Activated T-cell treated with anti-CD3 and anti-CD28 coated beads, Interleukin-2, amount 50 U/mL, for 72 hours (primary cell): ENCODE measurements around the gene MTA1. TPM values are rescaled to one million over a fixed set of nuclear protein-coding genes. Genes with fewer than 3 reads are reported as not detected.

Experiments
- ATAC-seq, 2 donors: fragments of 150-1000 bp; cut with Tn5 transposase; replicated peaks in 1 of 2; 2 replicates each; pipeline ENCODE4 v1.10.0; 2021; ENCODE audit warnings: moderate library complexity in 2 of 2, mild to moderate bottlenecking in 1 of 2
- DNase-seq, 2 donors: peaks; one replicate each; pipeline ENCODE4 v3.0.0; 2021 to 2022; ENCODE audit warnings: mixed read lengths in 1 of 2
- H3K27ac Mint-ChIP-seq: one replicate; pipeline ENCODE4 v1.8.0; 2022; ENCODE audit warnings: mild to moderate bottlenecking, moderate library complexity, mixed read lengths
- H3K27me3 Mint-ChIP-seq: one replicate; pipeline ENCODE4 v1.8.0; 2022; ENCODE audit warnings: low read depth, mixed read lengths
- H3K36me3 Mint-ChIP-seq, 2 donors: one replicate each; pipeline ENCODE4 v1.8.0; 2022; ENCODE audit warnings: mixed read lengths in 2 of 2, mild to moderate bottlenecking in 1 of 2; ENCODE audit not compliant: insufficient read depth in 2 of 2
- H3K4me1 Mint-ChIP-seq: one replicate; pipeline ENCODE4 v1.8.0; 2022; ENCODE audit warnings: low read depth, mixed read lengths
- H3K4me3 Mint-ChIP-seq, 2 donors: one replicate each; pipeline ENCODE4 v1.8.0; 2022; ENCODE audit warnings: mild to moderate bottlenecking in 2 of 2, mixed read lengths in 2 of 2, moderate library complexity in 2 of 2
- H3K9me3 Mint-ChIP-seq, 2 donors: one replicate each; pipeline ENCODE4 v1.8.0; 2022; ENCODE audit warnings: mixed read lengths in 2 of 2
- total RNA-seq, 2 donors: library from RNA; stranded (reverse); gene quantifications; one replicate each; pipeline ENCODE4 v1.2.3, GENCODE V29; 2022

The MTA1 gene
- total RNA-seq, 2 donors from 2014 or later: 125 to 140 TPM

DNA sequence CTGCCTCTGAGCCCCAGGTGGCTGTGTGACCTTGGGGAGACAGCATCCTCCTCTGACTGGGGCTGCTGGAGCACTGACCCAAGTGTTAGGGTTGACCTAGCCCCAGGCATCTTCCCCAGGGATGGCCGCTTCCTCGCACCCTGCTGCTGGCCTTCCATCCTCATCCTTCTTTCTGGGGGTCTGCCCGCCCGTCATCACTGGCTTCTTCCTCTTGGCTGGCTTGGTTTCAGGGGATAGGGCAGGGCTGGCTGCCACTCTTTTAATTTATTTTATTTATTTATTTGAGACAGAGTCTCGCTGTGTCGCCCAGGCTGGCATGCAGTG, 74.9 kb downstream of the MTA1 start:
- H3K4me1 Mint-ChIP-seq: peaks cover 9% of the 10 kb centered on the region
- H3K27ac Mint-ChIP-seq: no peak overlapping the region
- no peak overlapping the region for H3K4me3 Mint-ChIP-seq
- H3K36me3 Mint-ChIP-seq: peaks cover 0 to 5% of the 10 kb centered on the region in 2 donors
- DNase-seq (no peak), ATAC-seq (no peak)
- no peaks in the 10 kb centered on the region for H3K9me3 Mint-ChIP-seq
- H3K27me3 Mint-ChIP-seq: no peaks in the 10 kb centered on the region

DNA sequence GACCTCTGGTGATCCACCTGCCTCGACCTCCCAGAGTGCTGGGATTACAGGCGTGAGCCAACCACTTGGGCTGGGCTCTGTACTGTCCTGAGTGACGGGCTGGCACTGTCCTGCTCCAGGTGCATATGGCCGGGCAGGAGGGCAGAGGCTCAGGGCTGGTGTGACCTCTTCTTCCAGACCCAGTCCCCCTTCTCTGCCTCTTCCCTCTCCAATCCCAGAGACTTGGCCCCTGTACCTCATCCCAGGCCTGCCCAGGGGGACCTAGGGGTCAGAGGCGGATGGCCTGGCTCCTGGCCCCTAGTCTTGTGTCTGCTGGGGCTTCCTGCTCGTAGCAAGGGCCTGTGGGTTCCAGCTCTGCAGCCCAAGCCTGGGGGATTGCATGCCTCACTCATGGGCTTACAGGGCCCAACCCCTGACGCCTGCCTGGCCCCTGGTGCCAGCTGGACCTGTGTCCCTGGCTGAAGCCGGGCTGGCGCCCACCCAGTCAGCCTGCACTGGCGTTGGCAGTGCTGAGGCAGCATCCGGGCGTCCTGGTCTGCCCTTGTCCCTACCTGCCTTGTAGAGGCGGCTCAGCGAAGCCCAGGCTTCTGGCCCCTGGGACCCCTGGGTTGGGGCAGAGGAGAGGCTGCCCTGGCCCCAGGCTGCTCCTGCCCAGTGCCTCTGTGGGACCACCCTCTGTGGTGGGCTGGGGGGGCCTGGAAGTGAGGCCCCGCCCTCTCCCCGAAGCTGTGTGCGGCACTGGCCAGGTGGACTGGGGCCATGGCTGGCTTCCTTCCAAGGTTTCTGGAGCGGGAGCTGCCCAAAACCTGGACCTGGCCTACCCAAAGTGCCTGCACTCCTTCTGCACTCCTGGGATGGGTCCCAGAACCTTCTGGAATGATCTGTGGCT, 75.7 kb downstream of the MTA1 start:
- H3K4me3 Mint-ChIP-seq: no peak overlapping the region
- no peaks in the 10 kb centered on the region for H3K9me3 Mint-ChIP-seq
- peaks cover 7% of the 10 kb centered on the region for H3K4me1 Mint-ChIP-seq
- H3K36me3 Mint-ChIP-seq: peaks cover 0 to 5% of the 10 kb centered on the region in 2 donors
- H3K27ac Mint-ChIP-seq: no peak overlapping the region
- peak in 1 of 2 donors; percentile 4 for DNase-seq
- no peak for ATAC-seq
- H3K27me3 Mint-ChIP-seq: no peaks in the 10 kb centered on the region

DNA sequence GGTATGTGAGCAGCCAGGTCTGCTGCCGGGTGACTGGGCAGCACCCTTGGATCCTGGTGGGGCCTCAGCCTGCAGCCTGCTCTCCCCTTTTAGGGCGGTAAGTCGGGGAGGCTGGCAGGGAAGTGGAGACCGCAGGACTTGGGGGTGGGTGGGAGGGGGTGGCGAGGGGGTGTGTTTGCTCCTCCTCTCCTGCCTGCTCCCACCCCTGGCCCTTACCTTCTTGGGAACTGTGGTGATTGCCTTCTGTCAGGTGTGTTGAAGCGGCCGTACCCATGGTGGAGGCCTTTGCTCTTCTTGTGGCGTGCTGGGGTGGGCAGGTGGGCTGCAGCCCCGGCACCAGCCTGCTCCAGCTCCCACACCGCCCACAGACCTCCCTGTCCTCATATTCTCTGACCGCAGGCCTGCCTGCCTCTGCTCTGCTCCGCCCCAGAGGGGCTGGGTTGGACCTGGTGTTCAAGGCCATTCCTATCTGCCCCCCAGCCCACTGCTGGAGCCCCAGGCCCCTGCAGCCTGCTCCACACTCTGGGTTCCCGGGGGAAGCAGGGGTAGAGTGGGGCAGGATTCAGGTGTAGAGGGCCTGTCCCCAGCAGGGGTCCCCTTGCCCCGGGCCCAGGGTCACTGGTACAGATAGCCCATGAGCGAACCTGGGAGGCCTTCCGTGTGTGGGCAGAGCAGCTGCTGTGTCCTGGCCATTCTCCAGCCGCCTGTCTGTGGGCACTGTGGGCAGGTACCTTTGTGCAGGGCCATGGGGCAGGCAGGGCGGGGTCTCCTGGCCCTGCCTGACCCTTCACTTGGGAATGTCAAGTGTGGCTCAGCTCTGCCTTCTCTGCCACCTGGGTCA, 76.6 kb downstream of the MTA1 start:
- peaks cover 0 to 5% of the 10 kb centered on the region in 2 donors for H3K36me3 Mint-ChIP-seq
- H3K27ac Mint-ChIP-seq: no peak overlapping the region
- H3K4me1 Mint-ChIP-seq: peaks cover 7% of the 10 kb centered on the region
- H3K27me3 Mint-ChIP-seq: no peaks in the 10 kb centered on the region
- no peaks in the 10 kb centered on the region for H3K9me3 Mint-ChIP-seq
- H3K4me3 Mint-ChIP-seq: no peak overlapping the region
- DNase-seq: no peak
- no peak for ATAC-seq

DNA sequence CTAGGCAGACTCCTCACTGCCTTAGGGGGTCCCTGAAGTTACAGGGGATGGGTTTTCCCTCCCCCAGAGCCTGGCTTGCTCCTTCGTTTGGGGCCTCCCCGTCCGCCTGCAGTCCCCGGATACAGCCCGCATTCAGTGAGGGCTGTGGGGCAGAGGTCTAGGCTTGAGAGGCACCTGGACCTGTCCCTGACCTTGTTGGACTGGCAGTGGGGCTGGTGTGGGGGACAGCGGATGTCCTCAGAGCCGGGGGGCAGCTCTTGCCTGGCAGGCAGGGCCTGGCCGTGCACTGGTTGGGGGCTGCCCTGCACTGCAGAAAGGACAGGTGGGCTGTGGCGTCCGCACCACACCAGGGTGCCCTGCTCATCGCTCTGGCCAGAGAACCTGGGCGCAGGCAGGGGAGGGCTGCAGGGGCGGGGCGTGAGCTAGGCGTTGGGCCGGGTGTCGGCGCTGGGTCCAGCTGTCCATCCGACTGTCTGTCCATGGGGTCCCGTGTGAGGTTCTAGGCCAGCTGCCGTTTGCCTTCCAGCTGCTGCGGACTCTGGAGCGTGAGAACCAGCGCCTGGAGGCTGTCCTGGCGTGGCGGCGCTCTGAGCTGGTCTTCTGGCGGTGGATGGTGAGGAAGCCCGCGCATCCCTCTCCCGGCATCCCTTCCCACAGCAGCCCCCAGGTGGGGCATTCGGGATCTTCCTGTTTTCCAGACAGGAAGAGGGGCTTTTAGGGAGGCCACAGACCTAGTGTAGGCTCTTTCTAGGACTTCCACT, 77.4 kb downstream of the MTA1 start:
- ATAC-seq (no peak), DNase-seq (no peak)
- Mint-ChIP-seq H3K9me3 (no peaks in the 10 kb centered on the region), H3K4me3 (no peak overlapping the region), H3K36me3 (peaks cover 0 to 4% of the 10 kb centered on the region in 2 donors), H3K27ac (no peak overlapping the region), H3K4me1 (peaks cover 2% of the 10 kb centered on the region), H3K27me3 (no peaks in the 10 kb centered on the region)

DNA sequence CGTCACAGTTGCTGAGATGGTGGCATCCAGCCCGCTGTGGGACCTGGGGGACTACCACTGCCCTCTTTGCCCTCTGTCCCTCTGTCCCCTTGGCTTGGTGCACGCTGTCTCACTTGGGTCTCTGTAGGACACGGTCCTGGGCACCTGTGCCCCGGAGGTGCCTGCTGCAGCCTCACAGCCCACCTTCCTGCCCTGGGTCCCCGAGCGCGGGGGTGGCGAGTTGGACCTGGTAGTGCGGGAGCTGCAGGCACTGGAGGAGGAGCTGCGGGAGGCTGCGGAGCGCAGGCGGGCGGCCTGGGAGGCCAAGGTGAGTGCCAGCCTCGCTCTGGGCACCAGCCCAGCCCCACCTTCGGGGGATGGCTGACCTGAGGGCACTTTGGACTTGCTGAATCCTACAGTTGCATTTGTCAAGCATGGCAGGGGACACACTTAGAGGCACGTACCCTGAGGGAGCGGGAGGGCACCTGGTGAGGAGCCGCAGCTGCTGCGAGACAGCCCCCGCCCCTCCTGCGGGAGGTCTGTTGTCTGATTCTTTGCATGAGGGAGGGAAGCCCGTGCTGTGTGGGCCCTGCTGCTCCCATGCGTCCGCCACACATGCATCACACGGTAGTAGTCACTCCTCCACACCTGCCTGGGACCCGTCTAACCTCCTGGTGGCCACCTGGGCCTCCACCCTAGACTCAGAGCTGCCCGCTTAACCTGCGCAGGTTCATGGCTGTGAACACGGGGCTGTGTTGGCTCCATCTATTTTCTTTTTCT, 78.2 kb downstream of the MTA1 start:
- Mint-ChIP-seq H3K36me3 (peaks cover 0 to 4% of the 10 kb centered on the region in 2 donors), H3K4me3 (no peak overlapping the region), H3K27ac (no peak overlapping the region), H3K9me3 (no peaks in the 10 kb centered on the region), H3K27me3 (no peaks in the 10 kb centered on the region), H3K4me1 (no peaks in the 10 kb centered on the region)
- ATAC-seq: no peak
- no peak for DNase-seq

DNA sequence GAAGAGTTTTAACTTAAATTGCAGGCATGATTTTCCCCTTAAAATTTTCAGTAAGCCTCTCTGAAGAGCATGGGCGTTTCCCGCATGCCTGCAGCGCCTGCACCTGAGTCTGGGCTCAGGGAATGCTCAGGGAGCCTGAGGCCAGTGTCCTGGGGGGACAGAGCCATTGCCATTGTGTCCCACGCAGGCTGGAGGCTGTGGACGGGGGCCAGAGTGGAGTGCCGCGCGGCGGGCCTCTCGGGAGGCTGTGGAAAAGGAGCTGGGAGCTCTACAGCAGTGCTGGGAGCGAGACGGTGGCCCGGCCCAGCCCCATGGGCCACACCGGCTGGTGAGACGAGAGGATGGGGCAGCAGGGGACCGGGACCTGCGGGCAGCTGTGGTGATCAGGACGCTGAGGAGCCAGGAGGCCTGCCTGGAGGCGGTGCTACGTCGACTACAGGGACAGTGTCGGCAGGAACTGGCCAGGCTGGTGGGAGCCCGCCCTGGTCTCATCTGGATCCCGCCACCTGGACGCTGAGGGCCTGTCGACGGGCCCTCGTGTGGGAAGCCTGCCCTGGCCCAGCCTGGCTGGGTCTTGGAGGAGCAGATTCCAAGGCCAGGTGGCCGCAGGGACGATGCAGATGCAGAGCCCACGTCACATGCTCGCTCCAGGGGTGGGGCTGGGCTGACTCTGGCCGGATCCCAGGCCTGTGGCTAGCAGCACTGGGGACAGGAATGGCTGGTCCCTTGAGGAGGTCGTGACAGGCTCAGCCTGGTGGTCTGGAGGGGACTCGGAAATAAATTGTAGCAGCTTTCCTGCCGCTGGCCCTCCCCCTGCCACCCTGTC, 79.0 kb downstream of the MTA1 start:
- H3K4me3 Mint-ChIP-seq: no peak overlapping the region
- H3K27ac Mint-ChIP-seq: no peak overlapping the region
- H3K4me1 Mint-ChIP-seq: no peaks in the 10 kb centered on the region
- no peaks in the 10 kb centered on the region for H3K27me3 Mint-ChIP-seq
- H3K9me3 Mint-ChIP-seq: no peaks in the 10 kb centered on the region
- DNase-seq (no peak), ATAC-seq (no peak)
- H3K36me3 Mint-ChIP-seq: peaks cover 0 to 4% of the 10 kb centered on the region in 2 donors

DNA sequence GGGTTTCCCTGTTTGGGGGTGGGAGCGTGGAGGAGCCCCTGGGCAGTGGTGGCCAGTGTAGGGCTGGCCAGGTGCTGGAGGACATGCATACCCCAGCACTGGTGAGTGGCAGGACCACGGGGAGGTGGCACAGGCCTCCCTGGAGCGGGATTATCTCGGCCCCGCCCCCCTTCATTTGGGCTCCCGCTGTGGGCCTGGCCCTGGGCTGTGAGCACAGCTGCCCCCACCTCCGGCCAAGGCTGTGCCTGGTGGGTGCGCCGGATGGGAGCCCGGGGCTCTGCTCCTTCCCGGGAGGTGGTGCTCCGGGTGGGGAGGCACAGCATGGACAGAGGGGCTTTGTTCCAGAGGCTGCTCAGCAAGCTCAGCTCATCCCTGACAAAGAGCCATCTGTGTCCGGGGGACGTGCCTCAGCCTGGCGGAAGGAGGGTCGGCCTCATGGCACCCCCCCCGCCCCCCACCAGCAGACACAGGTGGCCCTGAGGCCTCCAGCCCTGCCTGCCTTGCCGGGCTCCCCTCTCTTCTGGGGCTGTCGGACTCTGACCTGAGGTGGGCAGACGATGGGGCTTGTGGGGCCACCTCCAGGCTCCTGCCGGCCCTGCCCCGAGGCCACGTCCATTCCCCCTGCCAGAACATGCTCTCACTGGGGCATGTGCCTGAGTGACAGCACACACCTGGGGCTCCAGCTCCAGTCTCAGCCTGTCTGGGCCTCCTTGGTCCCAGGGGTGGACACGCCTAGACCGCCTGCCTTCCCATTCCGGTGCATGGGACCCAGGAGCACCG, 79.8 kb downstream of the MTA1 start:
- peaks cover 0 to 4% of the 10 kb centered on the region in 2 donors for H3K36me3 Mint-ChIP-seq
- DNase-seq: no peak
- no peaks in the 10 kb centered on the region for H3K9me3 Mint-ChIP-seq
- no peak overlapping the region for H3K27ac Mint-ChIP-seq
- H3K4me1 Mint-ChIP-seq: no peaks in the 10 kb centered on the region
- no peak overlapping the region for H3K4me3 Mint-ChIP-seq
- H3K27me3 Mint-ChIP-seq: no peaks in the 10 kb centered on the region
- no peak for ATAC-seq

DNA sequence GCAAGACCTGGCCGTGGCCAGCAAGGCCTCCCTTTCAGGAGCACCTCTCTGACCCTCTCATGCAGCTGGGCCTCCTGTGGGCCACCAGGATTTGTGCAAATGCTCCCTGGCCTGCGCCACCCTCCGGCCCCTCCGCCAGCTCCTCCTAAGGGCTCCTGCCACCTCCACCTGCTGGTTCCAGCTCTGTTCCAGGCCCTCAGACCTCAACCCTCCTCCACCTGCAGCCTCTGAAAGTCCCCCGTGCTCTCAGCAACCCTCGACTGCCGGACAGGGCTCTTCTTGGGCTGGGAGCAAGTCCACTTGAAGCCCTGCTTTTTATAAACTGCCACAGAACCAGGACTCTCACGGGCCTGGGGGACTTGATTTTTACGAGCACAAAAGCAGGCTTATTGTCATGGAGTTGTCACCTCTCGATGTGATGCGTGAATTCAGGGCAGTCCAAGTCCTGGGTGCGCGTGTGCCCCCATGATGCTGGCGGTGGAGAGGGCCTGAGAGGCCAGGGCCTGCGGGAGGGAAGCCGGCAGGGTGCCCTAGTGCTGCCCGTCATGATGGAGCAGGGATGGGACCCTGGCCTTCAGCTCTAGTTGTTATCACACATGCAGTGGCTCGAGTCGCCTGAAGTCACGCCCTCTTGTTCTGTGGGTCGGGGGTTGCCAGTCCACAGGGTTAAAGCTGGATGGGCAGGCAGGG, 80.6 kb downstream of the MTA1 start:
- Mint-ChIP-seq H3K9me3 (no peaks in the 10 kb centered on the region), H3K4me1 (no peaks in the 10 kb centered on the region), H3K27me3 (no peaks in the 10 kb centered on the region), H3K4me3 (no peak overlapping the region), H3K27ac (no peak overlapping the region), H3K36me3 (peaks cover 0 to 4% of the 10 kb centered on the region in 2 donors)
- DNase-seq (no peak), ATAC-seq (no peak)

DNA sequence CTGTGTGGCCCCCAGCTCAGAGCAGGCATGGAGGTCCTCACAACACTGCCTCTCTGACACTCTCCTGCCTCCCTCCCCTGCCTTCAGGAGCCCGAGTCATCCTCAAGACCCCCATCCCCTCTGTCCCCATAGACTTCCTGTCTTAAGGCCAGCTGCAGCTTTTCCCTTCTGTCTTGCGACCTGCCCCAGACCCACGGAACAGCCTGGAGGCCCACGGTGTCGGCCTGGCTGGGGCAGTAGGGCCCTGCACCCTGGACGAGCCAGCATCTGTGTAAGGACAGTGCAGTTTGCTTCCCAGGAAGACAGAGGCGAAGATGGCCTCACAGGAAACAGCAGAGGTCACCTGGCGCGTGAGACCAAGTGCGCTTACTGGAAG, 81.1 kb downstream of the MTA1 start:
- H3K4me1 Mint-ChIP-seq: no peaks in the 10 kb centered on the region
- no peak overlapping the region for H3K27ac Mint-ChIP-seq
- H3K27me3 Mint-ChIP-seq: no peaks in the 10 kb centered on the region
- peaks cover 0 to 4% of the 10 kb centered on the region in 2 donors for H3K36me3 Mint-ChIP-seq
- no peaks in the 10 kb centered on the region for H3K9me3 Mint-ChIP-seq
- no peak for ATAC-seq
- no peak for DNase-seq
- H3K4me3 Mint-ChIP-seq: no peak overlapping the region

DNA sequence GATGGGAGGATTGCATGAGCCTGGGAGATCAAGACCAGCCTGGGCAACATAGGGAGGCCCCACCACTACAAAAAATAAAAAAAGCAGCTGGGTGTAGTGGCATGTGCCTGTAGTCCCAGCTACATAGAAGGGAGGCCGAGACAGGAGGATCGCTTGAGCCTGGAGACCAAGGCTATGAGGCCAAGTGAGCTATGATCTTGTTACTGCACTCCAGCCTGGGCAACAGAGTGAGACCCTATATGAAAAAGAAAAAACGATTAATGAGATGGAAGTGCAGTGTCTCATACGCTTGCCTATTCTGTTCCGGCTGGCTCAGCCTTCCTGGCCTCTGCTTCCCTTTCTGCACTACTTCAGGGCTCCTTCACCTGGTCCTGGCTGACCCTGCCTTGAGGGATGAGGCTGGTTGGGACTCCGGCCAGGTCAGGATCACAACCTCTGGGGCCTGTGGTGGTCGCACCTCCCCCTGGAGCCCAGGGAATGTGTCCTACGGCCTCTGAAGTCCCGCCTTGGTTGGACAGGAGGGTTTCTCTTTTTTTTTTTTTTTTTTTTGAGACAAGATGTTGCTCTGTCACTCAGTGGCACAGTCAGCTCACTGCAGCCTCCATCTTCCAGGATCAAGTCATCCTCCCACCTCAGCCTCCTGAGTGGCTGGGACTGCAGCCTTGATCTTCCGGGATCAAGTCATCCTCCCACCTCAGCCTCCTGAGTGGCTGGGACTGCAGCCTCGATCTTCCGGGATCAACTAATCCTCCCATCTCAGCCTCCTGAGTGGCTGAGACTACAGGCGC, 82.1 kb downstream of the MTA1 start:
- H3K4me1 Mint-ChIP-seq: no peaks in the 10 kb centered on the region
- H3K4me3 Mint-ChIP-seq: no peak overlapping the region
- H3K36me3 Mint-ChIP-seq: peaks cover 0 to 4% of the 10 kb centered on the region in 2 donors
- DNase-seq (no peak), ATAC-seq (no peak)
- no peaks in the 10 kb centered on the region for H3K9me3 Mint-ChIP-seq
- no peaks in the 10 kb centered on the region for H3K27me3 Mint-ChIP-seq
- H3K27ac Mint-ChIP-seq: no peak overlapping the region
